T-helper 1 cell treated with Interleukin-12 subunit alpha and Interleukin-12 subunit beta and Interleukin-4 antibody, amounts not matched to agents 30 ng/mL and 1 ng/mL, for 36 hours (primary cell): ENCODE measurements around the gene RHBDD1. TPM values are rescaled to one million over a fixed set of nuclear protein-coding genes. Genes with fewer than 3 reads are reported as not detected.
"Not testable (repeated sequence)": the region's sequence is repeated elsewhere in the genome, so short reads cannot be mapped to it uniquely, and the experiment has no call there.

Experiments
- intact Hi-C: fragments of 100-400 bp; cut with micrococcal nuclease; formaldehyde crosslinking; loops from one replicate; pipeline ENCODE4 v1.15.1; 2024
- total RNA-seq: library from RNA; stranded (reverse); gene quantifications from 2 replicates; pipeline ENCODE4 v1.2.3, GENCODE V29; 2022

RHBDD1 gene
- total RNA-seq, 1 donor from 2014 or later, result 38.7 TPM

DNA sequence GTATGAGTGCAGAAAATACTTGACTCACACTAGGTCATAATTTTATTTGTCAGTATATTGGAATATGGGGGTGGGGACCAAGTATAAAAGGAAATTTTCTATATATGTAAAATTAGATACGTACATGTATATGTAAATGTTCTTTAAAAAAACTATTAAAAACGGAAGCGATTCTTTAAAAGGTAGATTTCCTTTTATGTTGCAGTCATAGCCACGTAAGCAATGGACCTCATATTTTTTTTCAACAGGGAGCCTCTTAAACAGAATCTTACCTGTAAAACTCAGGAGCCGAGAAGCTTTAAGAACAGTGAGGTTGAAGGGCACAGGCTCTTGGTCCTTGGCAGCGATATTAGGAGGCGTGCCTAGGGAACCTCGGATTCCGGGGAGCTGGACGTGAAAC, 3.3 kb downstream of the RHBDD1 start:
- intact Hi-C loops, result loop anchor here (5.0 to 10.0 kb wide), 4 partner anchors 396 to 1912 kb away; partner anchors contain the start of gene AGFG1

DNA sequence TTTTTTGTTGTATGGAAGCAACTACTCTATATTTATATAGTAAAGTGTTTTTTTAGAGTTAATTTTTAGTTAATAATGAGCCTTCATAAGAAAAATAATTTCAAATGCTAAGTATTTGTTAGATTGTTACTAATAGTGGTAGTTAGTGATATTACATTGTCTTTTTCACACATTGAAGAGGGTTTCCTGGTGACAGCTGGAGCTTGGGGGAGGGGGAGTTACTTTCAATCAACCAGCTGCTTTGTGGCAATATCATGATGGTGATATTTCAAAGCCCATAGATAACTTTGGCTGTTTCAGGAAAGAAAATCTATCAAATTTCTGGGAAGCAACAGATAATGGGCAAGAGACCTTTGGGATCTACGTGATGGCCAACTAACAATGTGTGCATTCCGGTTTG, 4.1 kb downstream of the RHBDD1 start:
- intact Hi-C loops, result loop anchor here (5.0 to 10.0 kb wide), 4 partner anchors 395 to 1913 kb away; partner anchors contain the start of gene AGFG1

DNA sequence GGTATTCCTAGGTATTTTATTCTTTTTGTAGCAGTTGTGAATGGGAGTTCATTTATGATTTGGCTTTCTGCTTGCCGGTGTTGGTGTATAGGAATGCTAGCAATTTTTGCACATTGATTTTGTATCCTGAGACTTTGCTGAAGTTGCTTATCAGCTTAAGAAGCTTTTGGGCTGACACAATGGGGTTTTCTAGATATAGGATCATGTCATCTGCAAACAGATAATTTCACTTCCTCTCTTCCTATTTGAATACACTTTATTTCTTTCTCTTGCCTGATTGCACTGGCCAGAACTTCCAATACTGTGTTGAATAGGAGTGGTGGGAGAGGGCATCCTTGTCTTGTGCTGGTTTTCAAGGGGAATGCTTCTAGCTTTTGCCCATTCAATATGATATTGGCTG, 7.1 kb downstream of the RHBDD1 start:
- intact Hi-C loops, result not testable (repeated sequence)

DNA sequence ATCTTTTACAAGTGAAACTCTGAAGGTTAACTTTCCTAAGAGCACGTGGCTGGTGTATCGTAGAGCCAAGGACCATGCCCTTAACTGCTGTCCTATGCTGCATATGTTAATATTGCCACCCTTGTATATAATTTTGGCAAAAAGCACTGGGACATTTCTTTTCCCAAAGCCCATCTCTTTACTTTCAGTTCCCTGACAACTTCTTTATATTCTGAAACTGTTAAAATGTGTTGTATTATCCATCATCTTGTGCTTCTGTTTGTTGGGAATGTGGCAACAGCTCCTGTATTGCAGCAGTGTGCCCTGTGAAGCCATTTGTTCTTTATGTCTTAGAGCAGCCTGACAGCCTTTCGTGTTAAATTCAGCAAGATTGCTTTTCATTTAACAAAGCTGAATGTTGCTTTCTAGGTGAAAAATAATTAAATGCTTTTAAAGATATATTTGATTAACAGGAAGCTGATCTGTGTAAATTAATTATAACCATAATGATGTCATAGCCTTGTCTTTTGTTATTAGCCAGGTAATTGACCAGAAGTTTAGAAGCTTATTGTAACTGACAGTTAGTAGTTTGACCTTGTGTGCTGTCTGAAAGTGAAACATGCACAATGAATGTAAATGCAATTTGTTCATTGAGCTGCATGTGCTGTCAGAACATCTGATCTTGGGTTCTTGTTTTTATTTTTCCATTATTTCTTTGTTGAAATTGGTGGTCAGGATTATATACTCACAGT, 9.7 kb downstream of the RHBDD1 start:
- intact Hi-C loops, result no loop called here

DNA sequence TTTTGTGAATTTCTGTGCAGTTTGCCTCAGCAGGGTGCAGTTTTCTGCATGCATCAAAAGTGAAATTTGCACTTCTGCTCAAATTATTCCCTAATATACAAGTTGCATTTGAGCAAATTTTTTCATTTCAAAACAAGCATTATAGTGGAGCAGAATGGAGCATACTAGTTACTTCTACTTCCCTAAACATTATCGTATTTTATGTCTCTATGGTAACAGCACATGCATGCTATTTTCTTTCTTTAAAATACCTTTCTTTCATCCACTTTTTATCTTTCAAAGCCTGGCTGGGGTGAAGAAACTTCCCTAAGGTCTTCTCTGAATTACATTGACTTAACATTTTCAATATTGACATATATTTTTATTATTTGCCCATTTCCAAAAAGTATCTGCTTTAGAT, 11.2 kb downstream of the RHBDD1 start:
- intact Hi-C loops, result no loop called here

DNA sequence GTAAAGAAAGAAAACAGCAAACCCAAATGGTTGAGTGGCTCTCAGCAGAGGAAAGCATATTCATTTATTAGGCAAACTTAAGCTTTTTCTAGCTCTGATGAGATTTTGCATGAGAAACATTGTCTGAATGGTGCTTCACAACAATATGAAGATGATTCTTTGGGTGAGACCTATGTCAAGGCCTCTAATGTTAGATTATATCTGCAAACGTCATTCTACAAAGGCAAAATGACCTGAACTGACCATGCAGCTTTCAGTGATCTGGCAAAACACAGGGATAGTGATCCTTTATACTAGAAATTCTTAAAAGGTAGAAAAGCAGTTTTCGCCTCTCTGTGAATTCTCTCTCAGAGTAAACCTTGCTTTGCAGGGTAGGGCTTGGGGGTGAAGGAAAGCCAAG, 11.7 kb downstream of the RHBDD1 start:
- intact Hi-C loops, result no loop called here

DNA sequence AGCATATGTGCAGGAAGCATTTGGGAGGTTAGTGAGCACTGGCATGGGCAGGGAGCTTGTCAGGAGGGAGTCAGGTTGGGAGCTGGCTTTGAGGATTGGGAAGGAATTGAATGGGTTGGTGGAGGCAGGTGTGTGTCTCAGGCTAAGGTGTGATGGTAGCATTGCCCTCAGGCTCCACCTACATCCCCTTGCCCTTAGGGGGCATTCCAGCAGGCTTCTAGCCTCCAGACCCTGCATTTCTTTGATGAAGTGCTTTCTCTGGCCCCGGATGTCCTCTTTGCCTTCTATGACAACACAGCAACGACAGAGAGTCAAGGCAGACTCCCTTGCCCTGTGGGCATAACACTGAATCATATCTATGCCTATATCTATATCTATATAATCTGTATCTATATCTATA, 13.5 kb downstream of the RHBDD1 start:
- intact Hi-C loops, result no loop called here

DNA sequence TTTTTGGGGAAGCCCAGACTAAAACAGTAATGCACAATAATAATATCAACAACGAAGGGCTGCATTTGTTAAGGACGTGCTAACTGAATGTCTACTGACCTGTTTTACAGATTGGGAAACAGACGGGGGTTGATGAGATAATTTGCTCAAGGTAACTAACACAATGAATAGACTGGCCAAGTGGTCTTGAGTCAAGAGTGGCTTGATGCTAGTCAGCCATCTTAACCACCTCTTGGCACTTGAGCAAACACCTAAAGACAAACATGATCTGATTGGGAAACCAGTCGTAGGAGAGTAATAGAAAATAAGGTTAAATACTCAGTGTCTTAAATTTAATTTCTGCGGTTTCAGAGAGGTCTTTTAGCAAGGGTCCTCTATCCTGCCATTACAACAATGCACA, 14.2 kb downstream of the RHBDD1 start:
- intact Hi-C loops, result no loop called here

DNA sequence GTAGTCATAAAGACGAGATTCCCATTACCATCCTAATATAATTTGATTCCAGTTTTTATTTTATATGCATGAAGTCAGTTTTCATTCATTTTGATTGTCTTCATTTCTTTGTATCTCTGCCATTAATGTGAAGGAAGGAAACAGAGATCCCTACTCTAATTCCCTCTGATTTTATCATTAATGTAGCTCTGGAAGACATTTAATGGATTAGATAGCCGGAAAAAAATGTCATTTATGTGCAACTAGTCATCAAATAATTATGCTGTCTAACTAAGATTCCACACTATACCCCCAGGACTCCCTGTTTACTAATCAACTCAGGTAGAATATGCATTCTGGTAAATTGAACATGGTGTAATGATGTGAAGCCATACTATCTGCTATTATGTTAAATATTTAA, 19.9 kb downstream of the RHBDD1 start:
- intact Hi-C loops, result no loop called here

DNA sequence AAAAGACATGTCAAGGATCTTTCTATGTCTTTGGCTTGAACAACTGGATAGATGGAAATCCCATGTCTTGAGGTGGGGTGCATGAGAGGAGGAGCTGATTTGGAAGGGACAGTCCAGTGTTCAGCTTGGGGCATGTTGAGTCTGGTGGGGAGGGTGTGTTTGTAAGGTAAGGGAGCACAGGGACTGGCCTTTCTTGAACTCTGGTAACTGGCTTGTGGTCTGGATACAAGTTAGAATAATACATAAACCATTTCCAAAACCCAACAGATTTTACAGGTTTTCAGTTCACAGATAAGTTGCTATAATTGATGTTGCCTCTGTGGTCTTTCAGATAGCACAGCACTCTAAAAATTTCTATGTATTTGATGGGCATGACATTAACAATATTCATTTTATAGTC, 24.2 kb downstream of the RHBDD1 start:
- intact Hi-C loops, result no loop called here

DNA sequence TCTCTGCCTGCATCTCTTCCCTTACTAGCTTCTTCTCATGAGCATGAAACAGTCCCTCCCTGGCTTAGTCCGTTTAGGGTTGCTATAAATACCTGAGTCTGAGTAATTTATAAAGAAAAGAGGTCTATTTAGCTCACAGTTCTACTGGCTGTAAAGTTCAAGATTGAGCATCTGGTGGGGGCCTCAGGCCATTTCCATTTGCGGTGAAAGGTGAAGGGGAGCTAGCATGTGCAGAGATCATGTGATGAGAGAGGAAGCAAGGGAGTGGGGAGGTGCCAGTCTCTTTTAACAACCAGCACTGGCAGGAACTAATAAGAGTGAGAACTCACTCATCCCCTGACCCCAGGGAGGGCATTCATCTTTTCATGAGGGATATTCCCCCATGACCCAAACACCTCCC, 26.8 kb downstream of the RHBDD1 start:
- intact Hi-C loops, result no loop called here

DNA sequence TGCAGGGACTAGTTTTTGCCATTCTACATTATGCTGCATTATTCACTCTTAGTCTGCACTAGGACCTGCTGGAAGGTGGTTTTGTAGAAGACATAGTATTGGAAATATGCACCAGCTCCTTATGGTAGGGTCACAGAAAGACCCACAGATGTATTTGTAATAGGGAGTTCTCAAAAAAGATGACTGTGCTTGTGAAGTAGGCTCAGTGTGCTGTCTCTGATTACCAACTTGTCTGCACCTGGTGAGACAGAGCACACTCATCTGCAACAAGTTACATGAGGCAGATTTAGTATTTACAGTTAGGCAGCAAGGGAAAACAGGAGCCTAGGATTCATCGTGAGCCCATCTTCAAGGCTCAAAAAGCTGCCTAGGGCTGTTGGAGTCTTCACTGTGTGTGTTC, 29.4 kb downstream of the RHBDD1 start:
- intact Hi-C loops, result no loop called here

DNA sequence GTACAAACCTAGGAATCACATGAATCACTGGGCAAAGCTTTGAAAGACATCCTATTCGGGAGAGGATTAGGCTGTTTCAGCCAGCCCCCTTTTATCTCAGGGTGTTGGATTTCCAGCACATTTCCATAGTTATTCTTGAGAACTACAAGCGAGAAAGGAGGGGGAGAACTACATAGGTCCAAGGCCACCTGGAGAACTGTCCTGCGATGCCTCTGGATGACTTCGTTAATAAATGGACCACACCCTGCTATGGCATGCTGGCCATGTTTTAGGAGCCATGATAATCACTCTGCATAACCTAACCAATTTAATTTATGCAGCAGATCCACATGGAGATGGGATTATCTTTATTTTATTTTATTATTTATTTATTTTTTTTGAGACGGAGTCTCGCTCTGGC, 29.9 kb downstream of the RHBDD1 start:
- intact Hi-C loops, result no loop called here

DNA sequence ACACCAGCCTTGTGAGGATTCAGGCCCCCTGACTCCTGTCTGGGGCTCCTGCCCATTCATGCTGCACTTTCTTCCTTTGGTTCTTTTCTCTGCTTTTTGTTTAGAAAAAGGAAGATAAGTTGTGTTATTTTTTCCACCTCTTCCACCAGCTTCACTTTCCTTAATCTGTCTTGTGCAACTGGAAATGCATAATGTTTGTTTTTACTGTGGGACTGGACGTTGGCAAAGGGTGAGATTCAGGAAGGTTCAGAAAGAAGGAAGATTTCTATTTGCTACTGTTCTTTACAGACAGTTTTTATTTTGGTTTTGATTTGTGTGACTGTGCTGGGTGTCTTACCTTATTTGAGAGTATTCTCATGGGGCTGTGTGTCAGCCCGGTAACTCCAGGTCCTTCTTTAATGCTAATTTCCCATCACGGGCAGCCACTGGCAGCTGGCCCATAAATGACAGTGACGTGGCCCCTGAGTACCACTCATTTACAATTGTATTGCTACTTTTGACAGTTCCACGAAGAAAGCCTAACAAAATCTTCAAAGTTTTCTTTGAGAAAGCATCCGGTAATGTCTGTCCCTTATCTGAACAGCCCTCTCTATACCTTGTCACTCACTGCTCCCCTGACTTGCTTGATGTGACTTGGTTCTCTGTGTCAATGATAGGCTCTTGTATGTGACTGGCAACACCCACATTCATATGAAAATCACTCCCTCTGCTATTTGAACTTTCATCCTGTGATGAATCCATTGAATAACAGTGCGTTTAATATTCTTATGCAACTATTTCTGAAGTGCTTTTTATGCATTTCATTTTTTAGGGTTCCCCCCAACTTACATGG, 32.7 kb downstream of the RHBDD1 start:
- intact Hi-C loops, result no loop called here

DNA sequence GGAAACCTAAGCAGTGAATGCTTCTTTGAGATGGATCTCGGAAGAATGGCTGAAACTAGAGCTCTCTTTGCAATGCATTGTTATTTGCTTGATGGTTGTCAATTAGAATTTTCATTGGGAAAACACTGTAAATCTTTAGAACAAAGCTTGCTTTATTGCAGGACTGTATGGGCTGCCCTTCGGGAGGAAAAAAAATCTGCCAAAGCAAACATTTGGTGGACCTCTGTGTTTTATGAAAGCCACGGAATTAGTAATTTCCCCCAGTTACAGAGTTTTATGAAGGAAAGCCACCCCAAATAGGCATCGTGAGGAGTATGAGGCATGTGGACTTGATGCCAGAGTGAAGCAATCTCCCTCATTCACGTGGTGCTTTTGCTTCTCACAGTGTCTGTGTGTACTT, 33.5 kb downstream of the RHBDD1 start:
- intact Hi-C loops, result no loop called here

DNA sequence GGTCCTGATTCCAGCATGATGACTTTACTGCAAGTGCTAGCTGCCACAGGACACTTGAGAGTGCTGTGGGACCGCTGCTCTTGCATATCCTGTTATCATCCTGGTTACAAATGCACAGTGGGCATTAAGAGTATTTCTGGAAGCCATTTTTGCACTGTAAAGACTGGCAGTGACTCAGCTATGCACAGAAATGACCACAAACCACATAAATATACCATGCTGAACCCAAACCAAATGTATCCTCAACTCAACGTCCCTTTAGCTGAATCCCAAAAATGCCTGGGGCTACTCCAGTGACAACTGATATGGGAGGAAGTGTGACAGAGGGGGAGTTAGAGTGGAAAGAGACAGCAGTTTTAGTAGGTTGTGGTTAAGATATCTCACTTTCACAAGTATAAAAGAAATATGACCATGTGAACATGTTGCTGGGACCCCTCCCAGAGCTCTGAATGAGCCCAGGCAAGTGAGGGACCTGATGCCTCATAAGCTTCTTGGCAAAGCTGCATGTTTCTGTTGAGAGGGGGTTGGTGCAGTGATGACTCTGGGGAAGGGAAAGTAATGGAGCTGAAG, 37.3 kb downstream of the RHBDD1 start:
- intact Hi-C loops, result no loop called here

DNA sequence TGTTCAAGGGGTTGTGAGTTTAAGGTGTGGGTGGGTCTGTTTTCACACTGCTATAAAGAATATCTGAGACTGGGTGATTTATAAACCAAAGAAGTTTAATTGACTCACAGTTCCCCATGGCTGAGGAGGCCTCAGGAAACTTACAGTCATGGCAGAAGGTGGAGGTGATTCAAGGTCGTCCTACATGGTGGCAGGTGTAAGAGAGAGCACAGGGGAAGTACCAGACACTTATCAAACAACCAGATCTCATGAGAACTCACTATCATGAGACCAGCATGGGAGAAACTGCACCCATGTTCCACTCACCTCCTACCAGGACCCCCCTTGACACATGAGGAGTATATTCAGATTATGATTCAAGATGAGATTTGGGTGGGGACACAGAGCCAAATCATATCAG, 38.0 kb downstream of the RHBDD1 start:
- intact Hi-C loops, result no loop called here

DNA sequence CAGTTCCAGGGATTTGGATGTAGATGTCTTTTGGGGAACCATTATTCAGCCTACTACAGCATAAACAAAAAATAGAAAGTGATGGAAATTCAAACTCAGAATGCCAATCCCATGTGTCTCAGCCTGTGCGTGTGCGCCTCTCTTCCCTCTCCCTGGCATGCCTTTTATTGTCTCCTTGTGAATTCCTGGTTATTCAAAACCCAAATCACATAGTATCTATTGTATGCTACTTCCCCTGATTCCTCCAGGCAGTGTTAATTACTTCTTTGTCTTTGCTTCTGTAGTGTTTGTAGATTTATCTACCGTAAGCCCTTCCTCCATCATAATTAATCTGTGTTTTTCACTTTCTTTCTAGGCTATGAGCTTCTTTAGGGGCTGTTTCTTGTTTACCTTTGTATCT, 38.9 kb downstream of the RHBDD1 start:
- intact Hi-C loops, result no loop called here

DNA sequence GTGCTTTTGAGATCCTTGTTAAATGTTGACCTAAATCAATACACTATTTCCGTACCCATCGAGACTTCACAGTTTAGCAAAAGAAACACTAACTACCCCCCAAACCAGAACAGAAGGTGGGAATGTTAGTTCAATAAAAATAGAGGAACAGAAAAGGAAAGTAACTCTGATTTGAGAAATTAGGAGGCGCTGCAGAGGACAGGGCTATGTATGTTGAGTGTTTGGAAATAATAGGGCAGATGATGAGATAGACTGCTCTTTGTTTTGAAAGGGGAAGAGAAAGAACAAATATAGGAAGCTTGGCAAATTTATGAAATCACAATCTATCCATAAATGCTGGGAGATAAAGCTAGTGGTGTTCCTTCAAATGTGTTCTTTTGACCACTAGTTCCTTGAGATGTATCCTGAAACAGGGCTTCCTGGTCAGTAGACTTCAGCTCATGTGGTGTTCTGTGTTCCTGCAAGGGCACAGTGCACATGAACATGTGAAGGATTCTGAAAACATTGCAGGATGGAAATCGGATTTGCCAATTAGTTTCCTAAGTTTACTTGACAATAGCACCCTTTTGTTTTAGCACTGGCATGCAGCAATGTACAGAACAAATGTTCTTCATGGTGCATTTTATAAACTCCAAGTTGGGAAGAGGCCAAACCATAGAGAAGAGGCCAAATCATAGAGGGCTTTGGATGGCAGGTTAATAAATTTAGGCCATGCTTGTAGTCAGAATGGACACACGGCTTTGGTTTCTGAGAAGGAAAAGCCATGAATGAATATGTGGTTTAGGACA, 39.8 kb downstream of the RHBDD1 start:
- intact Hi-C loops, result no loop called here

DNA sequence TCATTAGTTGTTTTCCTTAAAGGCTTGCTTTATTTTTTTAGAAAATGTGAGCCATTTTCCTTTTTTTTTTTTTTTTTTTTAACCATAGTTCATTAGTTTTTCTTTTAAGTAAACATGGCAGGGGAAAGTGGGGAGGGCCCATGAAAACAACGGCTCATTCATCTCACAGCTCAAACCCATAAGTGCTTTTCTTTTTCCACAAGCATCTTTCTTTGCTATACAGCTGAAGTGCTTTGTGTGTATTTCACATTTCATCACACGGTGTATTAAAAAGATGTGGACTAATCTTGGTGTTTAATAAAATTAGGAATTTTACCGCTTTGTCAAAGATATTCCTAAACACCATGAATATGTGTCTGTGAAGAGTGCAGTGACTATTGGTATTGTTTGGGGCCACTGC, 41.6 kb downstream of the RHBDD1 start:
- intact Hi-C loops, result no loop called here

DNA sequence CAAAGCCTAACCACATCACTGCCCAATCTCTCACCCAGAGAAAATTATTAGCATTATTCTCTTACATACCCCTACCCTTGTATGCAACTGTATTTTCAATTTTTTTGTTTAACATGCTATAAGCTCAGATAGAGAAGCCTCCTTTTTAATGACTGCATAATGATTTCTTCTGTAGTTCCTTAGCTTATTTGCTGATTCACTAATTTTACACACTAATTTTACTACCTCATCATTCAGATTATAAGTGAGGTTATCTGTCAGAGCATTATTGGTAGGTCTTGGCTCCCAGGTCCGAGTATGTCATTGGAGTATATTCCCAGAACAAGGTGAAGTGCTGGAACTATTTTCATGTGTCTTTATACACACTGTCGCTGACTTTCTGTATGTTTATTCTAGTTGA, 45.4 kb downstream of the RHBDD1 start:
- intact Hi-C loops, result no loop called here

DNA sequence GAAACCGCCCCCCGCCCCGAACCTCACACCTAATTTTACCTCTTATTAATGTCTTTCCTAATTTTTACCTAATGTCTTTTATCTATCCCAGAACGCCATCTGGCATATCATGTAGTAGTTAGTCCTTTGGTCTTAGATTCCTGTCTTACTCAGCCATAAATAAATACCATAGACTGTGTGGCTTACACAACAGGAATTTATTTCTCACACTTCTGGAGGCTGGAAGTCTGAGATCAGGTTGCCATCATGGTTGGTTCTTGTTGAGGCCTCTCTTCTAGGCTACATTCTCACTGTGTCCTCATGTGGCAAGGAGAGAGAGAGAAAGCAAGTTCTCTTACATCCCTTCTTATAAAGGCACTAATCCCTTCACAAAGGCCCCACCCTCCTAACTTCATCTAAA, 46.8 kb downstream of the RHBDD1 start:
- intact Hi-C loops, result no loop called here
